Caco-2 (cell line): ENCODE data around the gene LRRC28. TPM values are rescaled to one million over a fixed set of nuclear protein-coding genes. Genes with fewer than 3 reads are reported as not detected.

ENCODE experiments used
- BruUV-seq: library from RNA; stranded (reverse); fragments of 400-500 nt; replicated peaks from 2 replicates; lab custom pipeline; 2021; lab: Mats Ljungman, UMichigan
- CTCF ChIA-PET: fragments of 300-600 bp; sonication (Branson Sonifier 250); formaldehyde crosslinking; loops from one replicate; lab custom pipeline; 2022; ENCODE audit warnings: antibody characterized with exemption; lab: Charles Lee
- POLR2A ChIA-PET: fragments of 300-600 bp; sonication (Branson Sonifier 250); formaldehyde crosslinking; loops from one replicate; lab custom pipeline; 2022; ENCODE audit warnings: antibody characterized with exemption; lab: Charles Lee
- DNase-seq, 2 experiments: peaks; one replicate each; pipeline versions ENCODE4 v3.0.0 to v3.0.0-alpha.2; 2020 to 2022
- H3K27me3 ChIP-seq: replicated peaks from 2 replicates; pipeline ENCODE4 v1.6.0; 2011; ENCODE audit warnings: low read length; ENCODE audit not compliant: control insufficient read depth, insufficient read depth
- H3K36me3 ChIP-seq: 2 replicates; pipeline ENCODE4 v1.5.1; 2011; ENCODE audit warnings: low read length; ENCODE audit not compliant: control insufficient read depth, insufficient read depth
- H3K4me1 ChIP-seq: fragments of 250-450 bp; sonication (Bioruptor Pico); 2 replicates; pipeline ENCODE4 v1.5.1; 2020; ENCODE audit warnings: mild to moderate bottlenecking
- H3K4me3 ChIP-seq: 2 replicates; pipeline ENCODE4 v1.5.1; 2011; ENCODE audit warnings: low read depth, mild to moderate bottlenecking, control low read depth, low read length
- H3K9me3 ChIP-seq: fragments of 250-450 bp; sonication (Bioruptor Pico); 2 replicates; pipeline ENCODE4 v1.5.1; 2020; ENCODE audit warnings: mild to moderate bottlenecking, moderate library complexity
- H3K27ac Mint-ChIP-seq: one replicate; pipeline ENCODE4 v1.8.0; 2022; ENCODE audit warnings: mixed read lengths; ENCODE audit not compliant: unreplicated experiment
- H3K27me3 Mint-ChIP-seq: one replicate; pipeline ENCODE4 v1.8.0; 2022; ENCODE audit warnings: mixed read lengths; ENCODE audit not compliant: insufficient read depth, unreplicated experiment
- H3K36me3 Mint-ChIP-seq: one replicate; pipeline ENCODE4 v1.8.0; 2022; ENCODE audit warnings: mild to moderate bottlenecking, mixed read lengths; ENCODE audit not compliant: insufficient read depth, unreplicated experiment
- H3K4me1 Mint-ChIP-seq: one replicate; pipeline ENCODE4 v1.8.0; 2022; ENCODE audit warnings: low read depth, mixed read lengths; ENCODE audit not compliant: unreplicated experiment
- H3K4me3 Mint-ChIP-seq: one replicate; pipeline ENCODE4 v1.8.0; 2022; ENCODE audit warnings: mild to moderate bottlenecking, moderate library complexity, mixed read lengths; ENCODE audit not compliant: unreplicated experiment
- H3K9me3 Mint-ChIP-seq: one replicate; pipeline ENCODE4 v1.8.0; 2022; ENCODE audit warnings: mixed read lengths; ENCODE audit not compliant: unreplicated experiment
- CTCF ChIP-seq, 2 experiments: fragments of 200-600 bp in 1 of 2; IDR thresholded peaks; 1 replicate in 1 of 2; 2 replicates in 1 of 2; pipeline versions ENCODE4 v1.5.1 to v1.8.0; 2011 to 2022; ENCODE audit warnings: antibody characterized with exemption in 1 of 2, control low read depth in 1 of 2, inconsistent platforms in 1 of 2, low read depth in 1 of 2, low read length in 1 of 2, mild to moderate bottlenecking in 1 of 2, moderate library complexity in 1 of 2; ENCODE audit not compliant: insufficient read depth in 1 of 2, severe bottlenecking in 1 of 2, unreplicated experiment in 1 of 2
- intact Hi-C: fragments of 100-400 bp; cut with micrococcal nuclease; formaldehyde crosslinking; loops from one replicate; pipeline ENCODE4 v1.10.0; 2022; ENCODE audit not compliant: unreplicated experiment
- total RNA-seq: library from RNA; stranded (reverse); gene quantifications from 2 replicates; pipeline ENCODE4 v1.2.3, GENCODE V29; 2022

Gene LRRC28
- total RNA-seq, 1 experiment from 2014 or later = 17.8 TPM

DNA sequence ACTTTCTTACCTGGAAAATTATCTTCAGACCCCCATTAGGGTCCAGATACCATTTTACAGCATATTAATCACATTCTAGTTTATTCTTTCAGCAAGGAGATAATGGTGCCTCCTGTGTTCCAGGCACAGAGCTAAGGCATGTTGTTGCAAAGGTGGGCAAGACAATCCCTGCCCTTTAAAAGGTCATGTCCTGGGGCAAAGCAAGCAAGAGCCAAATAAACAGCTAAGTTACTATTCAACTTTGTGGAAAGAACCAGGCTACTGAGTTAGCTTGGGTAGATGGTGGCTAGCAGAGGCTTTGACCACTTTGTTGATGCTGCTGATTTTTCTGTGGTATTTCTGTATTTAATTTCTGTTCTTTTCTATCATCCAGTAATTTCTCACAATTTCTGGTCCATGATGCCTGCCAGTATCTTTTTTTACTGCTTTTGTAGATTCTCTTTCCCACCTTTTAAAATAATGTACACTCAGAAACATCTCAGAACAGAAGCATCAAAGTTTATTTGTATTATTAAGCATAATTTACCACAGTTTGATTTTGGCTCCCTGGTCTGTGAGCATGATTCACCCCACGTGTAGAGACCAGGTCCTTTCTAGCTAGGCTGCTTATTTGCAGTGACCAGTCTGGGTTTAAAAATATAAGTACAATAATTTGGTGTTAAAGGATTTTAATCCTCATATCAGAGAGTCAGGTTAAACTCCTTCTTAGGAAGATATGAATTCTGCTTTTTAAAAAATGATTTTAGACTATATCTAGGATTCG is 71.5 kb downstream of the LRRC28 start:
- no peaks in the 10 kb centered on the region for H3K4me1 Mint-ChIP-seq
- no peak for TF ChIP-seq CTCF (IDR thresholded peaks at IDR 0.05; ENCODE audit: insufficient read depth in 1 of 2, low read depth in 1 of 2, low read length in 1 of 2, severe bottlenecking in 1 of 2, unreplicated experiment in 1 of 2)
- H3K4me3 ChIP-seq = no peak overlapping the region
- H3K27me3 Mint-ChIP-seq = no peaks in the 10 kb centered on the region
- no peak overlapping the region for H3K27ac Mint-ChIP-seq
- no peaks in the 10 kb centered on the region for H3K4me1 ChIP-seq
- no peaks in the 10 kb centered on the region for H3K27me3 ChIP-seq
- H3K36me3 ChIP-seq = no peaks in the 10 kb centered on the region
- POLR2A ChIA-PET = no interaction called here
- no TSS peak for BruUV-seq
- intact Hi-C loops = no loop called here
- no peak for DNase-seq
- H3K36me3 Mint-ChIP-seq = no peaks in the 10 kb centered on the region
- H3K9me3 Mint-ChIP-seq = no peaks in the 10 kb centered on the region
- H3K9me3 ChIP-seq = no peaks in the 10 kb centered on the region
- CTCF ChIA-PET = no interaction called here
- H3K4me3 Mint-ChIP-seq = no peak overlapping the region

GRCh38 chr15:99324082-99324620 is 72.9 kb downstream of the LRRC28 start:
- Mint-ChIP-seq H3K27me3 (no peaks in the 10 kb centered on the region), H3K9me3 (no peaks in the 10 kb centered on the region), H3K4me3 (no peak overlapping the region), H3K27ac (no peak overlapping the region), H3K36me3 (no peaks in the 10 kb centered on the region), H3K4me1 (no peaks in the 10 kb centered on the region)
- intact Hi-C loops = no loop called here
- Histone ChIP-seq H3K4me3 (no peak overlapping the region), H3K4me1 (no peaks in the 10 kb centered on the region), H3K9me3 (no peaks in the 10 kb centered on the region), H3K36me3 (no peaks in the 10 kb centered on the region), H3K27me3 (no peaks in the 10 kb centered on the region)
- TF ChIP-seq CTCF (IDR thresholded peaks at IDR 0.05; ENCODE audit: insufficient read depth in 1 of 2, low read depth in 1 of 2, low read length in 1 of 2, severe bottlenecking in 1 of 2, unreplicated experiment in 1 of 2) = no peak
- no peak for DNase-seq
- POLR2A ChIA-PET = no interaction called here
- no TSS peak for BruUV-seq
- CTCF ChIA-PET = no interaction called here

DNA sequence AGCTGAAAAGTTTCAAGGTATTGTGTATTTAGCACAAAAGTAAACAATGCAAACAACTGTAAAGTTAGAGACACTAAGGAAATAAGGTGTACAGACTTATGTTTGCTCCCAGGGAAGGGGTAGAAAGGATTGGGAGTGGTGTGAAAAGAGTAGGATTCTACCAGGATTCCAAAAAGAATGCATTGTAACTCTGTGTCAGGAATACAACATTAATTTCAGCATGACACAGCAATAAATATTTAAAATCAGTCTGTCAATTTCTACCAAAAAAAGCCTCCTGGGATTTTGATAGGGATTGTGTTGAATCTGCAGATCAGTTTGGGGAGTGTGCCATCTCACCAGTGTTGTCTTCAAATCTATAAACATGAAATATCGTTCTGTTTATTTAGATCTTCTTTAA is 73.4 kb downstream of the LRRC28 start:
- Mint-ChIP-seq H3K36me3 (no peaks in the 10 kb centered on the region), H3K4me1 (no peaks in the 10 kb centered on the region), H3K4me3 (no peak overlapping the region), H3K27ac (no peak overlapping the region), H3K9me3 (no peaks in the 10 kb centered on the region), H3K27me3 (no peaks in the 10 kb centered on the region)
- no peak for DNase-seq
- ChIA-PET POLR2A (no interaction called here), CTCF (no interaction called here)
- H3K36me3 ChIP-seq = no peaks in the 10 kb centered on the region
- H3K9me3 ChIP-seq = no peaks in the 10 kb centered on the region
- intact Hi-C loops = no loop called here
- no TSS peak for BruUV-seq
- H3K4me1 ChIP-seq = no peaks in the 10 kb centered on the region
- no peak for TF ChIP-seq CTCF (IDR thresholded peaks at IDR 0.05; ENCODE audit: insufficient read depth in 1 of 2, low read depth in 1 of 2, low read length in 1 of 2, severe bottlenecking in 1 of 2, unreplicated experiment in 1 of 2)
- no peak overlapping the region for H3K4me3 ChIP-seq
- H3K27me3 ChIP-seq = no peaks in the 10 kb centered on the region
